RCC 7860 (cell line): ENCODE measurements around the gene FBXO2.
"Not testable (repeated sequence)": the region's sequence is repeated elsewhere in the genome, so short reads cannot be mapped to it uniquely, and the experiment has no call there.

ENCODE experiments used
- DNase-seq: peaks from one replicate; pipeline ENCODE4 v3.0.0-alpha.2; 2015; ENCODE audit warnings: low spot score
- FAIRE-seq: peaks from 2 replicates; lab custom pipeline; 2012; peaks lifted over from hg19 to GRCh38; lab: Jason Lieb, UNC

FBXO2 gene

DNA sequence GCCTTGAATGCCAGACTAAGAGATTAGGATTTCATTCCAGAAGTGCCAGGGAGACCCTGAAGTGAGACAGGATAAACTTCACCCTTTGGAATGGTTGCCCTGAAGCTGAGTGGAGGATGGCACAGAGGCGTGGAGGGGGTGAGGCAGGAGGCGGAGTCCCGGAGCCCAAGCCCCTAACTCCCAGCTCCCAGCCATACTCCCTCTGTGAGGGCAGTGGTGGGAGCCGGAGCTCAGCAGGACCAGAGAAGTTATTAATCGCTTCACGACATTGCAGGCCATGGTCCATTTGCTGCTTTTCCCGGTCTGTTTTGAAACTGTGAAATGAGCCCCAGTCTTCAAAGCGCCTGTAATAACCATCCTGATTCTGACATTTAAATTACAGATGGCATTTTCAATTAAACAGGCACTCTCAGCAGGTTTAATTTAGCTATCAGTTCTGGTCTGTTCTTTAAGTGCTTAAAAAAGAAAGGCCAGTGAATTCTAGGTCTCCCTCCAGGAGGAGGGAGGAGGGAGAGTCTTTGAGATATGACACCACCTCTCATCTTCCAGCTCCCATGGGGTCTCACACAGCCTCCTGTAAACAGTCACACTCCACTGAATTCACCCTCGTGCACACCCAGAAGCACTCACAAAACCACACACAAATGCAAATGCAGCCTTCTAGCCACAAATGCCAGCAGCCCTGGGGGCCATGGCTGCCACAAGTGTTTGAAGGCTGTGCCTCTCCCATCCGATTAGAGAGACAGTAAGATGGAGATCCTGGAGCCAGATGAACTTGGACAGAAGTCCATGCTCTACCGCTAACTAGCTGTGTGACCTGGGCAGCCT is 19.6 kb downstream of the FBXO2 start:
- DNase-seq = no peak
- FAIRE-seq = no peak

DNA sequence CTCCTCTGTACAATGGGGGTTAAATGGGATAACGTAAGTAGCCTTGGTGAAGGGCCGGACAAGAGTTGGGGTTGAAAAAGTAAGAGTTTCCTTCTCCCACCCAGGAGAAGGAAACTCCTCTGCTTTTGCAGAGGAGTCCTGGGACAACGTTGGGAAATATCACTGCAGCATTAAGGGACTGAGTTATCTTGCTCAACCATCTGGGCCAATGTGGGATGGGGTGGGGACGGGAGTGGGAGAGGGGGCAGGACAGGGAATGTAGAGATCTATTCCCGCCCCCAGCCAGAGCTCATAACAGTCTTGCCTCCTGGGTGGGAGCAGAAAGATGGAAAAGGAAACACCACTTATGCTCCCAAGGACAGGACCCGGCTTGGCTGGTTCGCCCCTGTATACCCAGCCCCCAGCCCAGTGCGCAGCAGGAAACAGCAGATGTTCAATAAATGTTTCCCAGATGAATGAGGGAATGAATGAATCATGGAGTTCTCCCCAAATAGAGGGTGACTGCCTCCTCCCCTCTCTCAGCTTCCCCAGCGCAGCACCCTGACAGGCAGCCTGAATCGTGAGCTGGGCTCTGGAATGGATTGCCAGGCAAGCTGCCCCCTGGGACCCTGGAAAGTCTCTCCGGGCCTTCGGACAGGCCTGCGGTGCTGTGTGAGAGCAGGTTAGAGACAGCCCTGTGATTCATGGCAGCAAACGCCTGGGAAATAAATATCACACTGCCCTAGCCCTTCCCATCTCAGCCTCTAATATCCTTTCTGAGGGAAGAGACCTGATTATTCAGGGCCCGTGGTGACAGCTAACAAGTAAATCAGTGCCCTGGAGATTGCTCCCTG is 24.8 kb downstream of the FBXO2 start:
- no peak for FAIRE-seq
- no peak for DNase-seq

DNA sequence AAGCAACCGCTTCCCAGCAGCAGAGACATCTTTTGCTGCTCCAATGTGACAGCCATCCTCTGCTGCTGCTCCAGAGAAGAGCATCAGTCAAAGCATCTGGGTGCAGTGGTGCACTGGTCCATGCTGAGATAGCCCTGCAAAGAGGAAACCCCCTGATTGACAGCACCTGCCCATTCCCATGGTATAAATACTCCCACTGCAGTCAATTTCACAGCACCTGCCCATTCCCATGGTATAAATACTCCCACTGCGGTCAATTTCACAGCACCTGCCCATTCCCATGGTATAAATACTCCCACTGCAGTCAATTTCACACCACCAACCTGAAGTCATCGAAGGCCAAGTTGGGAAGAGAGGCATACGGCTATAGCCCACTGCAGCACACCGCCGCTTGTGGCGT is 25.5 kb downstream of the FBXO2 start:
- DNase-seq = no peak
- no peak for FAIRE-seq

DNA sequence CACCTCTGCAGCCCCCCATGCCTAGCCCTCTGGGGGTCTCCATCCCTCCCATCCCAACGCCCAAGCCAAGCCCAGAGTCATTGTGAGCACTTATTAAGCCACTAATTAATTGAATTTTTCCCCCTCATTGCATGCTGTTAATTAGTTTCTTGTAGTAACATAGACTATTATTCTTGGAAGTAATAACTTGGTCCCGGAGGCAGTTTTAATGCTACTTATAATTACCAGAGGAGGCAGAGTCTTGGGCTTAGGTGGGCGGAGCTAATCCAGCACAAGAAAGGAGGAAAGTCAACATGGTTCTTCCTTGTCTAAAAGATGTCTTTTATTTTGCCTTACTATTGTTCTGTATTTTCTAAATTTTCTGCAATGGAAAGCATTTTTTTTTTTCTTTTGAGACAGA is 27.7 kb downstream of the FBXO2 start:
- no peak for FAIRE-seq
- no peak for DNase-seq

DNA sequence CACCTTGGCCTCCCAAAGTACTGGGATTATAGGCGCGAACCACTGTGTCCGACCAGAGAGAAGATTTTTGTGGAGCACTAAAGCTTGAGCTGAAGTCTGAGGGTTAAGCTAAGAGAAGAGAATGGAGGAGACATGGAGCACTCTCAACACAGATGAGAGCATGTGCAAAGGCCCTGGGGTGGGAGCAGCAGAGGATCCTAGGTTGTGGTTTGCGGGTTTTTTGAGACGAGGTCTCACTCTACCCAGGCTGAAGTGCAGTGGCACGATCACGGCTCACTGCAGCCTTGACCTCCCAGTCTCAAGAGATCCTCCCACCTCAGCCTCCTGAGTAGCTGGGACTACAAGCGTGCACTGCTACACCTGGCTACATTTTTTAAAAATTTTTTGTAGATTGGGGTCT is 30.5 kb downstream of the FBXO2 start:
- FAIRE-seq (no peak), DNase-seq (no peak)

- FAIRE-seq (no peak), DNase-seq (no peak)
These were observed 31.8 kb downstream of the FBXO2 start for GRCh38 chr1:11622398-11622797.

- FAIRE-seq (no peak), DNase-seq (no peak)
These were observed 33.3 kb downstream of the FBXO2 start for GRCh38 chr1:11620924-11621323.

- FAIRE-seq = no peak
- DNase-seq = no peak
These were observed 33.8 kb downstream of the FBXO2 start for GRCh38 chr1:11620405-11620804.

DNA sequence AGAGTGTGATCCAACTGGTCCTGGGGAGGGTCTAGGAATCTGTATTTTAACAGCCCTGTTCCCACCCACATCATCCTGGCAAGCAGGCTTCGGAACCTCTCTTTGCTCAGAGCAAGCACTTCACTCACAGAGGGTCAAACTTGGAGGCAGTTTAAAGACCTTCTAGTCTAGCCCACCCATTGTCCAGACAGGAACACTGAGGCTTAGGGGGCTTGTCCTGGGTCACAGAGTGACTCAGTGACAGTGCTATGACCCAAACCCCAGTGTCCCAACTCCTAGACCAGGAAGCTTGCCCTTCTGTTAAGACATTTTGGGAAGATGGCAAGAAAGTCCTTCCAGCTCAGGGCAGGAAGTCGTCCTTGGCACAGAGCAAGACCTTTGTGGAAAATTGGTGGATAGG is 36.5 kb downstream of the FBXO2 start:
- FAIRE-seq (no peak), DNase-seq (no peak)

DNA sequence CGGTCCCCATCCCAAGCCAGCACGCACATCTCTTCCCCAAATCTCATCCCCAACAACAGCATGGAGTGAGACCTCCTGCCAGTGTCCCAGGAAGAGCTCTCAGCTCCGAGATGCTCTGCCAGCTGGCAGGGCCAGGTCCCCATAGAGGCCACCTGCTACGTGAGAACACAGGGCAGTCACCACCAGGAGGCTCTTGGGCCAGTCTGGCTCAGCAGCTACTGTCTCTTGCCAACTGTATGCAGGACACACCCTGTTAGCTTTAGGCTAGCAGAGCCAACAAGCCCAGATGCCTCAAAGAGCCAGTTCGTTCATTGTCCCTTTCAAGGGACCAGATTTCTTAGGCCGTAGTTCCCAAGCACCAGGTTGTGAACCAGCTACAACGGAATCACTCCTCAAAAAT is 36.9 kb downstream of the FBXO2 start:
- FAIRE-seq = no peak

GRCh38 chr1:11616766-11617165 is 37.5 kb downstream of the FBXO2 start:
- DNase-seq (no peak), FAIRE-seq (no peak)

More for the DNA sequence above, 36.9 kb downstream of the FBXO2 start:
- DNase-seq = no peak

GRCh38 chr1:11615090-11615489 is 39.1 kb downstream of the FBXO2 start:
- FAIRE-seq = no peak

DNA sequence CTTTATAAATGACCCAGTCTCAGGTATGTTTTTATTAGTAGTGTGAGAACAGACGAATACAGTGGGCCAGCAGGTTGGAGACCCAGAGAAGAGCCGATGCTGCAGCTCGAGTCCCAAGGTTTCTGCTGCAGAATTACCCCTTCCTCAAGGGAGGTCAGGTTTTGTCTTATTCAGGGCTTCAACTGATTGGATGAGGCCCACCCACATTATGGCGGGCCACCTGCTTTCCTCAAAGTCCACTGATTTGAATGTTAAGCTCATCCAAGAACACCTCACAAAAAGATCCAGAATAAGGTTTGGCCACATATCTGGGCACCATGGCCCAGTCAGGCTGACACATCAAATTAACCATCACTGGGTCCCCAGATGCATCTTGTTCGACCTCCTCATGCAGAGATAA is 40.9 kb downstream of the FBXO2 start:
- no peak for FAIRE-seq
- DNase-seq = no peak

More at GRCh38 chr1:11615090-11615489, 39.1 kb downstream of the FBXO2 start:
- no peak for DNase-seq

DNA sequence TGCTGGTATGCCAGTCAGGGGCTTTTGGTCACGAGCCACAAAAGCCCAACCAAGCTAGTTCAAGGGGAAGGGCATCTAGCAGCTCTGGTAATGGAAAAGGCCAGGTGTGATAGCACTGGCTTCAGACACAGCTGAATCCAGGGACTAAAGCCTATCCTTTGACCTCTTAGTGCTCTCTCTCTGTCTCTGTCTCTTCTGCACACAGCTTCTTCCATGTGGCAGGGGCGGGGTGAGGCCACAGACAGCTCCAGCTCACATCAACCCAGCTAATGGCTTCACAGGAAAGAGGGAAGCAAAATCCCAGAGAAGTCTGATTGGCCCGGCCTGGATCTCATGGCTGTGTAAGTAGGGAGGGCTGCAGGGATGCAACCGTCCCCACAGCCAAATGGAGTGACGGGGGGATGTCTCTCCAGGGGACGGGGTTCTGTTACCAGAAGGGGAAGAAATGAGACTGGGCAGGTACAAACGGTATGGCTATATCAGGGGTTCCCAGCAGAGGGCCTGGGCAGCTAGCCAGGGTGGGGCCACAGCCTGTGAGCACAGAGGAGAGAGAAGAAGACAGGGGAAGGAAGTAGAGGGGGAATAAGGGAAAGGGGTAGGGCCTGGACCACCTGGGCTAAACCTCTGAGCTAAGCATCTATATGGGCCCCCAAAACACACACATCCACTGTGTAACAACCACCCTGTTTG is 42.4 kb downstream of the FBXO2 start:
- FAIRE-seq (no peak), DNase-seq (no peak)

GRCh38 chr1:11610629-11611180 is 43.5 kb downstream of the FBXO2 start:
- FAIRE-seq (no peak), DNase-seq (no peak)

GRCh38 chr1:11609378-11609777 is 44.9 kb downstream of the FBXO2 start:
- DNase-seq, FAIRE-seq: not testable (repeated sequence)

- not testable (repeated sequence) for DNase-seq, FAIRE-seq
These were observed 45.6 kb downstream of the FBXO2 start for GRCh38 chr1:11608596-11609130.

GRCh38 chr1:11606775-11607174 is 47.5 kb downstream of the FBXO2 start:
- no peak for DNase-seq
- FAIRE-seq = no peak

DNA sequence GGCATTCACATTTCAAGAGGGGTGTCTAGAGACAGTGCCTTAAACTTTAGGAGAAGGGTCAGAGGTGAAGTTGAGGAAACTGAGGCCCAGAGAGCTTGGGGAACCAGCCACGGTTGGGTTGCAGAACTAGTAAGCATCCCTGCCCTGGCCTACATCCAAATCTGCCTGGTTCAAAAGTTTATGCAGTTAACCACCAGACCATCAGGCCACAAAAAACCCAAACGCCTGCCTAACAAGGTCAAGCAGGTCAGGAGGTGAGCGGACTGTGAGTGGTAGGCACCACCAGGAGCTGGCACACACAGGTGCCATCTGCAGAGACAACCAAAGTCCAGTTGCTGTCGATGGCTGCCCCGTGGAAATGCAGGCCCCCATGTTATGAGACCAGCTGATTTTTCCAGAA is 51.2 kb downstream of the FBXO2 start:
- FAIRE-seq = no peak
- DNase-seq = no peak

DNA sequence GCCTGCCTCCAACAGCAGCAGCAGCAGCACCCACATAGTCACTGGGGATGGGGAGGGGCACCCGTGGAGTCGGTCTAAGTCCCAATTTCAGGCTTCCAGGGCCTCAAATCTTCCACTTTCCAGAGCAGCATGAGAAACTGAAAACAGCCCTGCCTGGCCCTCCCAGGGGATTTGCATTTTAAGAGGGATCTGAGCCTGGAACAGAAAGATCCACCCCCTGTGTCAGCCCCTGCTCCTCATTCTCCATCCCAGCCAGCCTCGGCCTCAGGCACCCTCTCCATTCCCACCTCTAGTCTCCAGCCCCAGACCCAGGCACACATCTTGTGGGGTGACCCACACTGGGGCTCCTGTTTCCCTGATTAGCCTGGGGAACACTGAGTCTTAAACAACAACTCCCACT is 51.8 kb downstream of the FBXO2 start:
- DNase-seq (no peak), FAIRE-seq (no peak)

DNA sequence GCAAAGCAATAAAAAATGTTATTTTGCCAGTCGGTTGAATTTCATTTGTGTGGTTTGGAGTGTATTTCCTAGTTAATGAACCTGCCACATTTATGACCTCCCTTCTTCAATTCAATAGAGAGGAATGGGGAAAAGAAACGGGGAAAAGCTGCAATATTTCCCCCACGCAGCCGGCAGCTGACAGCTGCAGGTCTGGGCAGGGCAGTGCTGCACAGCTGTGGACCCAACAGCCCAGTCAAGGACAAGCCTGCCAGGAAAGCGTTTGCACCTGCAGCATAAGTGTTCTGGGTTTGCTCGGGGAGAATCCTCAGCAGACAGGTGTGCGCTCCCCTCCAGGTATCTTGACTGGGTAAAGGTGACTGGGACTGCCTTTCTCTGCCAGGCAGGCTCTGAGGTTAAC is 53.4 kb downstream of the FBXO2 start:
- DNase-seq = no peak
- FAIRE-seq = no peak
